Left cardiac atrium (tissue), 4 donors: Measurements from ENCODE around the gene PLPPR2. TPM values are rescaled to one million over a fixed set of nuclear protein-coding genes. Genes with fewer than 3 reads are reported as not detected.
"Not testable (repeated sequence)": the region's sequence is repeated elsewhere in the genome, so short reads cannot be mapped to it uniquely, and the experiment has no call there.

ENCODE experiments used
- ATAC-seq, 2 donors: fragments of 200-7000 bp; cut with Tn5 transposase; one replicate each; pipeline ENCODE4 v1.9.1; 2020; ENCODE audit warnings: mild to moderate bottlenecking in 2 of 2, moderate library complexity in 2 of 2
- DNase-seq: peaks from one replicate; pipeline ENCODE4 v3.0.0-alpha.2; 2020
- intact Hi-C, 2 donors: fragments of 100-400 bp; cut with DNase I; formaldehyde crosslinking; loops; one replicate each; pipeline versions ENCODE4 v1.14.1 to v1.15.1; 2022 to 2023
- total RNA-seq, 2 donors: library from RNA; stranded (reverse); fragmentation: NEBNext Ultra II Directional; extraction: Animal tissue kit (Norgen Biotek cat#: 25700); gene quantifications; one replicate each; pipeline ENCODE4 v1.2.1, GENCODE V29; 2021
- donor health status: DM: no; HTN: yes; CAD: no.
- donor health status: DM: no; HTN: yes; CAD: no; lungs with severe emphysema.
- donor health status: DM: yes; HTN: yes; CAD: no.
- donor health status: Dilated cardiomyopathy.

The PLPPR2 gene
- total RNA-seq, 2 donors from 2014 or later: 23.5 to 28.3 TPM

DNA sequence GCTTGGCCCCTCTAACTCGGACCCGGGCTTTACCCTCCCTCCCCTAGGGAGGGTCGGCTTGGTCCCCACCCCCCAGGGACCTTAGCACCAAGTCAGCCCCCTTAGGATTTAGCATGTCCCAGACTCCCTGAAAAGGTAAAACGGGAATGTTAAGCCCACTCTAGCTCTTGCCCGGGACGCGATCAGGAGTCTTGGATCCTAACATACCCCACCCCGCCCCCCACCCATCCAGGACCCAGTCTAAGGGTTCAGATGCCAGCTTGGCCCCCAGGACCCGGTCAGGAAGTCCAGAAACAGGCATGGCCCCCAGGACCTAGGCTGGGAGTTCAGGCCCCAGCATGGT is 28.4 kb downstream of the PLPPR2 start:
- DNase-seq: no peak
- intact Hi-C loops: no loop called here
- ATAC-seq: no peak

DNA sequence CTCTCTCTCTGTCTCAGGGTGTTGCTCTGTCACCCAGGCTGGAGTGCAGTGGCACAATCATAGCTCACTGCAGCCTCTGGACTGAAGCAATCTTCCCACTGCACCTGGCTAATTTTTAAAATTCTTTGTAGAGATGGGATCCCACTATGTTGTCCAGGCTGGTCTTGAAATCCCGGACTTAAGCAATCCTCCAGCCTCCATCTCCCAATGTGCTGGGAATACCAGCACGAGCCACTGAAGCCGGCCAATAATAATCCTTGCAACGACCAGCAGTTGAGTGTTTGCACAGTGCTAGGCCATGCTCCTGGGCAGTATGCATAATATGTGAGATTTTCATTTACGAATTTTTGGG is 29.5 kb downstream of the PLPPR2 start:
- no peak for DNase-seq
- intact Hi-C loops: no loop called here
- ATAC-seq: no peak

GRCh38 chr19:11387162-11388034 is 32.2 kb downstream of the PLPPR2 start:
- DNase-seq (no peak), ATAC-seq (no peak)
- intact Hi-C loops: no loop called here

- DNase-seq (no peak), ATAC-seq (no peak)
- intact Hi-C loops: no loop called here
These were observed 35.1 kb downstream of the PLPPR2 start for GRCh38 chr19:11390359-11390758.

DNA sequence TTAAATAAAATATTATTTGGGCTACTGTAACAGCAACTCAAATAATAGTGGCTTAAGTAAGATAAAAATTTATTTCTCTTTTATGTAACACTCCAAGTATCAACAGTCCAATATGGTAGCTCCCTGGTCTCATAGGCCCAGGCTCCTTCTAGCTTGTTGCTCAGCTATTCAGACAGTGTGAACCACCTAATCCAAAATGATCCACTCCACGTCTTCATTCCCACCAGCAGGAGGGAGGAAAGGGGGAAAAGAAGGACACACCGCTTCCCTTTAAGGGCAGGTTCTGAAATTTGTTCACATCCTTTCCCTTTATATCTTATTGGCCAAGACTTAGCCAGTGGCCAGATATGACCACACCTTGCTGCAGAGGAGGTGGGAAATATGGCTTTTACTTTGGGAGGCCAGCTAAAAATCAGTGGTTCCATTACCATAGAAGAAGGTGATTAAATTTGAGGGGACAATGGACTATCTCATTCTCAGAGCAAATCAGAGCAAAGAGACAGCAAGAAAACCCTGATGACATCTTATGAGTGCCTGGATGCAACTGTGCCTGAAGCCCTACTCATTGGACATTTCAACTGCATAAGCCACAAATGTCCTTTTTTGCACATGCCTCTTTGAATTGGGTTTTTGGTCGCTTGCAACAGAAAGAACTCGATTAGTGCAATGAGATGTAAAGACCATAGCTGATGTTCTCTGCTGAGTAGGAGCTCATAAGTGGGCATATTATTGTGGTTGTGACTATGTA is 35.9 kb downstream of the PLPPR2 start:
- DNase-seq (no peak), ATAC-seq (no peak)
- intact Hi-C loops: no loop called here

DNA sequence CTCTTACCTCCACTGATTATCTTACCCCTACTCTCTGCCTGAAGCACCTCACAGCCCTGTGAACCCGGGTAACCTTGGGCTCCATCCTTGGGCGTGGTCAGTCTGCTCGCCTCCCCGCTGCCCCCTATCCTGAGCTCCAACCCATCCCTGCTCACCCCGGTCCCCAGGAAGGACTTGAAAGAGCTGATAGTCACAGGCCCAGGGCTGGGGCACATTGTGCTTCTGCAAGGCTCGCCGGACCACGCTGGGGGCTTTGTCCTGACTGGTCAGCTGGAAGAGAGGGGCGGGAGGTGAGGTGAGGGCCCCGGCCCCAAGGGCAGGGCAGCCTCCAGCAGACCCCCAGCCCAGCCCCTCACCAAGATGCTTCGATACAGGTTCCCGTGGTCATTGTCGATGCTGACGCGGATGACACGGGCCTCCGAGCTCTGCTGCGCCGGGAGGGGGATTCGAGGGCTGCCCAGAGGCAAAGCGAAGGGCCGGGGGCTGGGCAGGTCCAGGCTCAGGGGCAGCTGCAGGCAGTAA is 41.9 kb downstream of the PLPPR2 start:
- intact Hi-C loops: no loop called here
- DNase-seq: no peak
- no peak for ATAC-seq

- DNase-seq (no peak), ATAC-seq (no peak)
- intact Hi-C loops: no loop called here
These were observed 44.4 kb downstream of the PLPPR2 start for GRCh38 chr19:11399667-11400066.

DNA sequence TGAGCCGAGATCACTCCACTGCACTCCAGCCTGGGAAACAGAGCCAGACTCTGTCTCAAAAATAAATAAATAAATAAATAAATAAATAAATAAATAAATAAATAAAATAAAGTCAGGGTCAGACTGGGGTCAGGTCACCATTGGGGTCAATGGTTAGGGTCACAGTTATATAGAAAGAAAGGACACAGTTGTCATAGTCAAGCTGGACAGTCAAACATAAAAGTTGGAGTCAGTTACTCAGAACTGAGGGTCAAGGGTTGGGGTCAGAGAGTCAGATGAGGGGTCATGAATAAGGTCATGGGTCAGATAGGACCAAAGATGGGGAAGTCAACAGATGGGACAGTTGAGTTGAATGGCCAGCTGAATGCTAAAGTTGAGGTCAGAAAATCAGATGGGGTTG is 45.6 kb downstream of the PLPPR2 start:
- intact Hi-C loops: no loop called here
- ATAC-seq: no peak

DNA sequence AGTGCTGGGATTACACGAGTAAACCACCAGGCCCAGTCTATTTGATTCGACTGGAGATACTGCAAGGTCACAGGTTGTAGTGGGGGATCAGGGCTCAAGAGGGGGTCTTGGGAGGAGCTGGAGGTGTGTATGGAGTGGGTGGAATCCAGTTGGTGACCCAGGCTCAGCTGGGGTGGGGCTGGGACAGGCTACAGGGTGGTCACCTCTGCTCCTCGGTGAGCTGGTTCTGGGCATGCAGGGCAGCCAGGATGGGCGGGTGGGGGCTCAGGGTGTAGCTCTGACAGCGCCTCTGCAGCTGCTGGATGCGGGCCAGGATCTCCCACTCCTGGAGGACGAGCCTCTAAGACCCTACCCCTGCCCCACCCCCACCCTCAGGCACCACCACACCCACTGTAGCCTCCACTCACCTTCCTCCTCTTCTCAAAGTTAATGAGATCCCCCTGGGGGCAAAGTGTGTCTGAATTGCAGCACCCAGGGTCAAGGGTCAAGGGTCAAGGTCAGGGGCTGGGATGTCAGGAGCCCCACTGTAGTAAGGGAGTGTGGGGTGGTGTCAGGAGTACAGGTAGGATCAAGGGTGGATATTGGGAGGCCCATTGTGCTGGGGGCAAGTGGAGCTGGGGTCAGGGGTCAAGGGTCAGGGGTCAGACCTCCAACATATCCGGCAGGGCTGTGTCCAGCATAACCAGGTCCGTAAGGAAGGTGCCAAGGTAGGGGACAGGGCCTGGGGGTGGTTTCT is 46.7 kb downstream of the PLPPR2 start:
- intact Hi-C loops: no loop called here
- DNase-seq (no peak), ATAC-seq (no peak)

More for the DNA sequence above, 45.6 kb downstream of the PLPPR2 start:
- DNase-seq: no peak

DNA sequence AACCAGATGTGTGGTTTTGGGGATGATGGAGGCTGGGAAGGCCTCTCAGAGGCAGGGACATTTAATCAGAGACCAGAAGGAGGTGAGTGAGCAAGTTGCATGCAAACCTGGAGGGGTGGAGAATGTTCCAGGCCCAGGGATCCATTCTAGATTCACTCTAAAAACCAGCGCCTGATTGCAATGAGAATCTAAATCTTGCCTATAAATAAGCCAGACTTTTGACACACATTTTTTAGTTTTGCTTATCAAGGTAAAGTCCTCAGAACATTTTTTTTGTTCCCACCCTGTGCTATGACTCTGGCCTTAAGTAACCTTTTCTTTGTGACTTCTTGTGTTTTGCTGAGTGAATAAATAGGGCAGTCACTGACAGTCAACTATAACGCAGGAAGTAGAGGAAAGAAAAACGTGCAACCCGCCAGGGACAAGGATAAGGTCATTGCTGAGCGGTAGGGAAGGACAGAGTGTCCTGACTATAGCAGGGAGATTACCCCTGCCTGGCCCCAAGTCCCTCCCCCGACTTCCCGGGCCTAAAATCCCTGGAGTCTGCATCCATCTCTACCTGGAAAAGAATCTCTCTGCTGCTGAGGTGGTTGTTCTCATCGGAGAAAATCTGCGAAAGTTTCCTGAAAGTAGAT is 49.5 kb downstream of the PLPPR2 start:
- peak in 1 of 2 donors; percentile 11 for ATAC-seq

DNA sequence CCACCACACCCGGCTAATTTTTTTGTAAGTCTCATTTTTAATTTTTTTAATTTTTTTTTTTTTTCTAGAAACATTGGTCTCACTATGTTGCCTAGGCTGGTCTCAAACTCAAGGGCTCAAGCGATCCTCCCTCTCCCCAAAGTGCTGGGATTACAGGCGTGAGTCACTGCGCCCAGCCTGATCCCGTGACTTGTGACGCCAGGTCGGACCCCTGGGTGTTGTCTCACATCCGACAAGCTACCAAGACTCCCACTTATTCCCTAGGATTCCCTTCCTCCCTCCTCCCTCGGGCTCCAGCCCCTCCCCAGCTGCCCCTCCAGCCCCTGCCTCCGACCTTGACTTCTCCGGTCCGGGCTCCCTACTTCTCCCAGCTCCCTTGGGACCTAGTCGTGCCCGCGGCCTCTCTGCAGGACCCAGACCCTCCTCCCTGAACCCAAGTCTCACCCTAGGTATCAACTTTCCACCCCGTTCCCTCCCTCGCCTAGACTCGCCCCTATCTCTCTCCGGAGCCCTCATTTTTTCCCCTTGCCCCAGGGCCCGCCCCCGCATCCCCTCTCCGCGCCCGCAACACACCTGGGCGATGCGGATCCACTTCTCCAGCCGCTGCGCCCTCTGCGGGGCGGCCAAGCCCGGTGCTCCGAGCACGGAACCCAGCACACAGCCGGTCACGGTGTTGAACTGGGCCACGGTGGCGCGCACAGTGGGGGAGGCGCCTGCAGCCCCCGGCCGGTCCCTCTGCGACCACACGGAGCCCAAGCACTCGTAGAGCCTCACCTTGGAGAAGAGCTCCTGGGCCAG is 50.8 kb downstream of the PLPPR2 start:
- intact Hi-C loops: no loop called here
- DNase-seq: peak; percentile 44

More for the DNA sequence above, 49.5 kb downstream of the PLPPR2 start:
- DNase-seq: no peak
- intact Hi-C loops: no loop called here

DNA sequence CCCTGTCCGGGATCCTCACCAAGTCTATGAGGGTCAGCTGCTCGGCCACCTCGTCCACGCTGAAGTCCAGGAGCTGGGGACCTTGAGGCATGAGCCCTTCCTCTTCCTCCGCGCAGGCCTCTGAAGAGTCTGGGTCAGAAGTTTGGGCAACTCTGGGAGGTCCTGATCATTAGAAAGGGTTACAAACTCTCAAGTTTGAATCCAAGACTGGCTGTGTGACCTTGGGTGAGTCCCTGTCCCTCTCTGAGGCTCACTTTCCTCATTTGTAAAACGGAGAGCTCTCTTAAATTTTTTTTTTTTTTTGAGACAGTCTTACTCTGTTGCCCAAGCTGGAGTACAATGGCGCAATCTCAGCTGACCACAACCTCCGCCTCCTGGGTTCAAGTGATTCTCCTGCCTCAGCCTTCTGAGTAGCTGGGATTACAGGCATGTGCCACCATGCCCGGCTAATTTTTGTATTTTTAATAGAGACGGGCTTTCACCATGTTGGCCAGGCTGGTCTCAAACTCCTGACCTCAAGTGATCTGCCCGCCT is 51.5 kb downstream of the PLPPR2 start:
- ATAC-seq, intact Hi-C loops: not testable (repeated sequence)

More for the DNA sequence above, 50.8 kb downstream of the PLPPR2 start:
- peak; percentile 73 to 80 for ATAC-seq

GRCh38 chr19:11408591-11408990 is 53.4 kb downstream of the PLPPR2 start:
- intact Hi-C loops: no loop called here
- no peak for DNase-seq
- no peak for ATAC-seq

More for the DNA sequence above, 51.5 kb downstream of the PLPPR2 start:
- not testable (repeated sequence) for DNase-seq

GRCh38 chr19:11410682-11411081 is 55.5 kb downstream of the PLPPR2 start:
- no peak for ATAC-seq
- intact Hi-C loops: no loop called here
- DNase-seq: no peak

- intact Hi-C loops: no loop called here
- ATAC-seq (no peak), DNase-seq (no peak)
These were observed 59.3 kb downstream of the PLPPR2 start for GRCh38 chr19:11414544-11414943.
